Dermis lymphatic vessel endothelial cell (primary cell): ENCODE results near the gene MAGEA11. TPM values are rescaled to one million over a fixed set of nuclear protein-coding genes. Genes with fewer than 3 reads are reported as not detected.

ENCODE experiments used
- total RNA-seq: library from RNA; depleted of rRNA; stranded (reverse); fragments of >200 nt; gene quantifications from 2 replicates; pipeline ENCODE4 v1.2.1, GENCODE V29; 2014

The MAGEA11 gene
- total RNA-seq: not detected in 2 replicates

GRCh38 chrX:149711545-149712236 lies at the start of gene MAGEA11:
TSS of gene MAGEA11 (plus strand) at chrX:149712060. CDS start at chrX:149713160, 1,100 bp downstream.

Other genes with a start within 250 kb of the MAGEA11 start
- 20.9 and 25.8 TPM in 2 replicates for gene IDS, start 206.8 kb upstream of the MAGEA11 start, total RNA-seq
- 11.4 and 12.5 TPM in 2 replicates for gene EOLA1, start 171.0 kb upstream of the MAGEA11 start, total RNA-seq
- not detected in 2 replicates for gene HSFX3, start 162.1 kb upstream of the MAGEA11 start, total RNA-seq
- not detected in 2 replicates for gene MAGEA9B, start 124.6 kb upstream of the MAGEA11 start, total RNA-seq
- 0.26 TPM in 1 of 2 replicates, not detected in the other for gene HSFX2, start 116.7 kb upstream of the MAGEA11 start, total RNA-seq
- 24.8 and 25.7 TPM in 2 replicates for gene TMEM185A, start 80.3 kb upstream of the MAGEA11 start, total RNA-seq
- gene HSFX1, start 62.0 kb downstream of the MAGEA11 start, total RNA-seq: 0.43 and 0.69 TPM in 2 replicates
- not detected in 2 replicates for gene MAGEA9, start 69.9 kb downstream of the MAGEA11 start, total RNA-seq
- gene MAGEA8, start 169.1 kb downstream of the MAGEA11 start, total RNA-seq: not detected in 2 replicates
- gene HSFX4, start 217.5 kb downstream of the MAGEA11 start, total RNA-seq: not detected in 2 replicates
- 12.7 and 14.5 TPM in 2 replicates for gene EOLA2, start 226.4 kb downstream of the MAGEA11 start, total RNA-seq